ENCODE data around the gene SLX4IP. TPM values are rescaled to one million over a fixed set of nuclear protein-coding genes. Genes with fewer than 3 reads are reported as not detected.

SLX4IP gene
- total and polyA plus RNA-seq, 2 of the 13 experiments (the other 11 are each of a cell fraction or from before 2014, with no cell fraction given): 3.6 to 7.3 TPM

GRCh38 chr20:10430000-10430466, 5.1 kb upstream of the SLX4IP start (continued):
- no peak for TF ChIP-seq E2F1 (CRISPR knock-in tag; IDR thresholded peaks at IDR 0.05)
- TF ChIP-seq ZFP36 (IDR thresholded peaks at IDR 0.05; ENCODE audit: borderline replicate concordance, low read depth, low read length, partially characterized antibody): no peak
- TF ChIP-seq POLR2A (IDR thresholded peaks at IDR 0.05; ENCODE audit: insufficient read depth in 1 of 2, low read depth in 2 of 2, low read length in 2 of 2): peak in 1 of 2 experiments; percentile 22; a peak in 1 of 4 replicates
- no peak for TF ChIP-seq ZMYM3 (CRISPR knock-in tag; IDR thresholded peaks at IDR 0.05)
- TF ChIP-seq ZNF670 (CRISPR knock-in tag; IDR thresholded peaks at IDR 0.05; ENCODE audit: borderline replicate concordance): no peak
- no peak for TF ChIP-seq ATF6 (CRISPR knock-in tag; conservative IDR thresholded peaks at IDR 0.05)
- TF ChIP-seq HIC2 (CRISPR knock-in tag; IDR thresholded peaks at IDR 0.05; ENCODE audit: low read depth): no peak
- TF ChIP-seq ZNF713 (CRISPR knock-in tag; IDR thresholded peaks at IDR 0.05): no peak
- TF ChIP-seq ZNF619 (CRISPR knock-in tag; IDR thresholded peaks at IDR 0.05): no peak
- no peak for TF ChIP-seq MNT (IDR thresholded peaks at IDR 0.05)
- TF ChIP-seq ELF3 (CRISPR knock-in tag; IDR thresholded peaks at IDR 0.05): no peak
- TF ChIP-seq CEBPZ (IDR thresholded peaks at IDR 0.05; ENCODE audit: low read length): no peak
- no peak for TF ChIP-seq NKX3-1 (CRISPR knock-in tag; IDR thresholded peaks at IDR 0.05)
- TF ChIP-seq EHMT2 (IDR thresholded peaks at IDR 0.05; ENCODE audit: borderline replicate concordance, low read depth, low read length): peak; percentile 60; the same call in 1 of the 2 replicates
- TF ChIP-seq GZF1 (CRISPR knock-in tag; IDR thresholded peaks at IDR 0.05): no peak
- TF ChIP-seq MEIS1 (CRISPR knock-in tag; IDR thresholded peaks at IDR 0.05; ENCODE audit: borderline replicate concordance): 0 out of 2 replicates have a peak, but pooled peaks have one; percentile 20
- TF ChIP-seq THAP8 (CRISPR knock-in tag; IDR thresholded peaks at IDR 0.05; ENCODE audit: borderline replicate concordance): no peak
- no peak for TF ChIP-seq REL (CRISPR knock-in tag; conservative IDR thresholded peaks at IDR 0.05)
- no peak for TF ChIP-seq RXRA (CRISPR knock-in tag; IDR thresholded peaks at IDR 0.05)
- TF ChIP-seq ZNF878 (CRISPR knock-in tag; IDR thresholded peaks at IDR 0.05): no peak
